A673 (cell line): ENCODE measurements around the gene CFLAR. TPM values are rescaled to one million over a fixed set of nuclear protein-coding genes. Genes with fewer than 3 reads are reported as not detected.

Experiments
- BruUV-seq: library from RNA; stranded (reverse); fragments of 400-500 nt; replicated peaks from 2 replicates; lab custom pipeline; 2021; lab: Mats Ljungman, UMichigan
- CTCF ChIA-PET: fragments of 300-600 bp; sonication (Branson Sonifier 250); formaldehyde crosslinking; loops from one replicate; lab custom pipeline; 2022; ENCODE audit warnings: antibody characterized with exemption; lab: Charles Lee
- POLR2A ChIA-PET: fragments of 300-600 bp; sonication (Branson Sonifier 250); formaldehyde crosslinking; loops from one replicate; lab custom pipeline; 2022; ENCODE audit warnings: antibody characterized with exemption; ENCODE audit not compliant: low non-redundant PET; lab: Charles Lee
- DNase-seq: peaks from one replicate; pipeline ENCODE4 v3.0.0-alpha.2; 2015; ENCODE audit warnings: low spot score
- H3K27ac ChIP-seq: fragments of 200-600 bp; sonication (generic); 2 replicates; pipeline ENCODE4 v1.5.1; 2016; ENCODE audit warnings: mixed run types, low read depth, mild to moderate bottlenecking, mixed read lengths, antibody characterized with exemption, low read length; ENCODE audit not compliant: poor library complexity, severe bottlenecking
- H3K27me3 ChIP-seq: fragments of 200-600 bp; sonication (generic); replicated peaks from 2 replicates; pipeline ENCODE4 v1.6.1; 2017; ENCODE audit warnings: mixed run types, low read depth, mild to moderate bottlenecking, mixed read lengths, antibody characterized with exemption, low read length; ENCODE audit not compliant: insufficient read depth, poor library complexity
- H3K36me3 ChIP-seq: fragments of 200-600 bp; sonication (generic); 2 replicates; pipeline ENCODE4 v1.6.1; 2016; ENCODE audit warnings: mixed run types, mild to moderate bottlenecking, mixed read lengths, antibody characterized with exemption, low read length; ENCODE audit not compliant: insufficient read depth, poor library complexity, severe bottlenecking
- H3K4me1 ChIP-seq: fragments of 200-600 bp; sonication (generic); 2 replicates; pipeline ENCODE4 v1.6.1; 2017; ENCODE audit warnings: mixed run types, mild to moderate bottlenecking, mixed read lengths, antibody characterized with exemption, low read length; ENCODE audit not compliant: insufficient read depth, poor library complexity, severe bottlenecking
- H3K4me3 ChIP-seq: fragments of 200-600 bp; sonication (generic); 2 replicates; pipeline ENCODE4 v1.5.1; 2016; ENCODE audit warnings: low read depth, mixed run types, mild to moderate bottlenecking, mixed read lengths, low read length; ENCODE audit not compliant: poor library complexity, severe bottlenecking
- H3K9me3 ChIP-seq: fragments of 200-600 bp; sonication (generic); 2 replicates; pipeline ENCODE4 v1.6.1; 2016; ENCODE audit warnings: mixed run types, low read depth, mild to moderate bottlenecking, mixed read lengths, antibody characterized with exemption, low read length; ENCODE audit not compliant: poor library complexity, severe bottlenecking
- CTCF ChIP-seq: fragments of 300-800, 200-600 bp; sonication (generic); conservative IDR thresholded peaks from 2 replicates; pipeline ENCODE4 v1.5.1; 2017; ENCODE audit warnings: low read depth, mild to moderate bottlenecking, antibody characterized with exemption, low read length, moderate library complexity, mixed read lengths
- EZH2 ChIP-seq: fragments of 200-600 bp; sonication (generic); IDR thresholded peaks from 2 replicates; pipeline ENCODE4 v1.6.1; 2017; ENCODE audit warnings: borderline replicate concordance, low read depth, mild to moderate bottlenecking, mixed read lengths, antibody characterized with exemption, low read length; ENCODE audit not compliant: poor library complexity, severe bottlenecking
- intact Hi-C: fragments of 100-400 bp; cut with micrococcal nuclease; formaldehyde crosslinking; loops from one replicate; pipeline ENCODE4 v1.10.0; 2022; ENCODE audit not compliant: unreplicated experiment
- total RNA-seq: library from RNA; stranded (reverse); gene quantifications from 2 replicates; pipeline ENCODE4 v1.2.3, GENCODE V29; 2021

The CFLAR gene
- total RNA-seq, 1 experiment from 2014 or later = 55.1 TPM

GRCh38 chr2:201204655-201205514 lies 88.9 kb downstream of the CFLAR start:
- BruUV-seq = no TSS peak
- Histone ChIP-seq H3K9me3 (no peaks in the 10 kb centered on the region), H3K4me1 (peaks cover 18% of the 10 kb centered on the region), H3K4me3 (no peak overlapping the region), H3K27me3 (no peaks in the 10 kb centered on the region), H3K27ac (no peak overlapping the region), H3K36me3 (no peaks in the 10 kb centered on the region)
- no peak for DNase-seq
- POLR2A ChIA-PET = no interaction called here
- CTCF ChIA-PET = no interaction called here
- intact Hi-C loops = no loop called here
- TF ChIP-seq CTCF = no peak
- no peak for TF ChIP-seq EZH2

- Histone ChIP-seq H3K36me3 (no peaks in the 10 kb centered on the region), H3K9me3 (no peaks in the 10 kb centered on the region), H3K4me1 (peaks cover 18% of the 10 kb centered on the region), H3K4me3 (no peak overlapping the region), H3K27ac (no peak overlapping the region), H3K27me3 (no peaks in the 10 kb centered on the region)
- intact Hi-C loops = no loop called here
- TF ChIP-seq CTCF = no peak
- TF ChIP-seq EZH2 = no peak
- ChIA-PET POLR2A (no interaction called here), CTCF (no interaction called here)
- BruUV-seq = no TSS peak
- no peak for DNase-seq
Measured at GRCh38 chr2:201205515-201205849, 89.5 kb downstream of the CFLAR start.

DNA sequence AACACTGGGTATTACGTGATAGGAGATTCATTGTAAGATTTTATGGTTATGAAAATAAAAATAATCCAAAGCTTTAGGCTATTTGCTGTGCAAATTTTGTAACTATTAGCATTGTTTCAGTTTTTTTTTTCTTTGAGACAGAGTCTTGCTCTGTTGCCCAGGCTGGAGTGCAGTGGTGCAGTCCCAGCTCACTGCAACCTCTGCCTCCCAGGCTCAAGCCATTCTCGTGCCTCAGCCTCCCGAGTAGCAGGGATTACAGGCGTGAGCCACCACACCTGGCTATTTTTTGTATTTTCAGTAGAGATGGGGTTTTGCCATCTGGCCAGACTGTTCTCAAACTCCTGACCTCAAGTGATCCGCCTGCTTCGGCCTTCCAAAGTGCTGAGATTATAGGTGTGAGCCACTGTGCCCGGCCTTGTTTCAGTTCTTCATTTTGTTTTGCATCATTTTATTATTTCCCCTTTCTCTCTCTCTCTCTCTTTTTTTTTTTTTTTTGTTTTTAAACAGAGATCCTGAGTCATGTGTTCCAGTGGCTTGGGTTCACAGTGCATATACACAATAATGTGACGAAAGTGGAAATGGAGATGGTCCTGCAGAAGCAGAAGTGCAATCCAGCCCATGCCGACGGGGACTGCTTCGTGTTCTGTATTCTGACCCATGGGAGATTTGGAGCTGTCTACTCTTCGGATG lies 92.7 kb downstream of the CFLAR start:
- Histone ChIP-seq H3K27me3 (no peaks in the 10 kb centered on the region), H3K36me3 (no peaks in the 10 kb centered on the region), H3K4me3 (no peak overlapping the region), H3K9me3 (no peaks in the 10 kb centered on the region), H3K4me1 (peaks cover 15% of the 10 kb centered on the region), H3K27ac (no peak overlapping the region)
- no TSS peak for BruUV-seq
- ChIA-PET CTCF (no interaction called here), POLR2A (no interaction called here)
- TF ChIP-seq EZH2 (no peak), CTCF (no peak)
- intact Hi-C loops = no loop called here
- DNase-seq = no peak
